Epithelial cell of esophagus (primary cell): ENCODE results near the gene PABPN1.

ENCODE experiments used
- DNase-seq: peaks from one replicate; pipeline ENCODE4 v3.0.0; 2010; ENCODE audit warnings: low read depth
- H3K4me3 ChIP-seq: 2 replicates; pipeline ENCODE4 v1.5.1; 2011; ENCODE audit warnings: mild to moderate bottlenecking, low read length, control low read depth
- TF ChIP-seq, protein P1 (sequence below): IDR thresholded peaks from 2 replicates; pipeline ENCODE4 v1.5.1; 2011; ENCODE audit warnings: low read depth, mild to moderate bottlenecking, low read length, control low read depth, inconsistent platforms; ENCODE audit not compliant: insufficient read depth; ENCODE audit errors: missing control alignments

The PABPN1 gene

DNA sequence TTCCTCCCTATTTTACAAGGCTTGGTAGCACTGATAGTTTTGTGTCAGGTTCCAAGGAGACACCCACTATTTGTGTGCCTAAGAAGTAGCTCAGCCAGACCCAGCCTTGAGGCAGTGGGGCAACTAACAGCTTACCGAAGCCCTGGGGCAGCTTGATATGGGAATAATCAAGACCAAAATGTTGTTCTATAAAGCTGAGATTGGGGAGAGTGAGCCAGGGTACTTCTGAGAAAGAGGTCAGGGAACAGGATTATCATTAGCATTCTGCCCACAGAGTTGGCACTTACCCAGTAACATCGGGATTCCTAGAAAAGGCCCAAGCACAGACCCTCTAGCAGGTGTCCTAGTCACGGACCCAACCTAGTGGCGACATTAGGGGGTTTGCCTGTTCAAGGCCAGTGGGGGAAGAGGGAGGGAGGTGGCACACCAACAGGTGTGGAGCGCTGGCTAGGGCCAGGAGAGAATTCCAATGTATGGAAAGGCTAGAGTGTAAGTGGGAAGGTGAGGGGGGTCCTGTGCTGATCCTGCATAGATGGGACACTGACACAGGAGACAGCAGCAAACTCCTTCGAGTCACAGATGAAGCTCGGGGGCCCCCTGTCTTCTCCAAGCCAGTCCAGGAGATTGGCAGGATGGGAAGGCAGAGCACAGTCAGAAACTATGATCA, 23.5 kb upstream of the PABPN1 start:
- no peak overlapping the region for H3K4me3 ChIP-seq
- TF ChIP-seq, protein P1, sequence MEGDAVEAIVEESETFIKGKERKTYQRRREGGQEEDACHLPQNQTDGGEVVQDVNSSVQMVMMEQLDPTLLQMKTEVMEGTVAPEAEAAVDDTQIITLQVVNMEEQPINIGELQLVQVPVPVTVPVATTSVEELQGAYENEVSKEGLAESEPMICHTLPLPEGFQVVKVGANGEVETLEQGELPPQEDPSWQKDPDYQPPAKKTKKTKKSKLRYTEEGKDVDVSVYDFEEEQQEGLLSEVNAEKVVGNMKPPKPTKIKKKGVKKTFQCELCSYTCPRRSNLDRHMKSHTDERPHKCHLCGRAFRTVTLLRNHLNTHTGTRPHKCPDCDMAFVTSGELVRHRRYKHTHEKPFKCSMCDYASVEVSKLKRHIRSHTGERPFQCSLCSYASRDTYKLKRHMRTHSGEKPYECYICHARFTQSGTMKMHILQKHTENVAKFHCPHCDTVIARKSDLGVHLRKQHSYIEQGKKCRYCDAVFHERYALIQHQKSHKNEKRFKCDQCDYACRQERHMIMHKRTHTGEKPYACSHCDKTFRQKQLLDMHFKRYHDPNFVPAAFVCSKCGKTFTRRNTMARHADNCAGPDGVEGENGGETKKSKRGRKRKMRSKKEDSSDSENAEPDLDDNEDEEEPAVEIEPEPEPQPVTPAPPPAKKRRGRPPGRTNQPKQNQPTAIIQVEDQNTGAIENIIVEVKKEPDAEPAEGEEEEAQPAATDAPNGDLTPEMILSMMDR, result no peak
- no peak for DNase-seq

DNA sequence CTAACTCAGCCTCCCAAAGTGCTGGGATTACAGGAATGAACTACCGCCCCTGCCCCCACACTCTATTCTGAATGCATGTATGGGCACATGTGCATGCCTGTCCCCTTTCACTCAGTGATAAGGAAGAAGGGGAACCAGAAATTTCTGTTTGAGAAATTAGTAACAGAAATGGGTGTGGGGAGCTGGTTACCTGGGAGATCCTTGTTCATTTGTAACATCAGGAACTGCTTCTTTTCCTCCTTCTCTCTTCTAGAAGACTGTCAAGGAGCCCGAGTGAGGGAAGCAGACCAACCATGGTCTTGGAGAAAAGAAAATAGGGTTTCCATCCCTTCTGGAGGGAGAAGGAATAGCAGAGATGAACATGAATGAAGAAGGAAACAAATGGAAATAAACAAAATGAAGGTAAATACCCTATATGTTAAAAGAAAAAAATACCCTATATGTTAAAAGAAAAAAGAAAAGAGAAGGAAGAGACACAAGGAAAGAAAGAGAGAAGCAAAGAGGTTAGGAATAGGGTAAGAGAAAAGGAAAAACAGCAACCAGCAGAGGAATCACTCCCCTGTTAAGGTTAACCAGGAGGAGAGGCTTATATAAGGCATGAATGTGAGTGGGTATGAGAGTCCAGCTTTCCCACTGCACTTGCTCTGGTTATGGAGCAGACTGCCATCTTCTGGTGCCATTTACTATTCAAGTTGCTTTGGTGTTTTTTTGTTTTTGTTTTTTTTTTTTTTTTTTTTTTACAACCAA, 21.9 kb upstream of the PABPN1 start:
- TF ChIP-seq, protein P1, result peak; percentile 42
- H3K4me3 ChIP-seq, result peak overlapping the region; percentile 7
- DNase-seq, result peak; percentile 83

DNA sequence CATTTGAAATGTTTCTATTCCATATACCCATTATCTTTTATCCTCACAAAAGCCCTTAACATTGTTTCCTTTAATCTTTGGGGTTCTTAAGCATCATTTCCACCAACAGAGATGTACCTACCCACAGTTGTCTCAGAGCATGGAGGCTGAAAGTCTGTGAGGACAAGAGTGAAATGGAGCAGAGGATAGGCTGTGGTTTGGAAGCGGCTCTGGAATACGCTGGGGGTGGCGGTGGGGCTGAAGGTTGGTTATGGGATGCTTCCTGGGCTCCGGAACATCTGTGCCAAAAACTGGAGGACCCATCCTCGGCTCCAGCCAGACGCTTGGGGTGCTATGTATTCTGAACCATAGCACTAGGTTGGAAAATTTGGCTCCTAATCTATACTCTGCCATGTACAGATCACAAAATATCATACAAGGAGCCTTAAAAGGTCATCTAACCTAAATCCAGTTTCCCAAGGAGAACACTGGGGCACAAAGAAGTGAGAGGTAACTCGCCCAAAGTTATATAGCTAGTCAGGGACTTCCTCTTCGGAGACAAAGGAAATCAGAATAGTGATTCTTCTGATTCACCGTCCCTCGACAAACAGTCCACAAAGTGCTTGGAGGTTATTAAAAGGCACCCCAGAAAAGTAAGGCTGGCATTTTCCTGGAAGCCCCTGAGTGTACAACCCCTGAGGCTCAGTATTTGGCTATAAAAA, 21.1 kb upstream of the PABPN1 start:
- TF ChIP-seq, protein P1, result no peak
- DNase-seq, result no peak

DNA sequence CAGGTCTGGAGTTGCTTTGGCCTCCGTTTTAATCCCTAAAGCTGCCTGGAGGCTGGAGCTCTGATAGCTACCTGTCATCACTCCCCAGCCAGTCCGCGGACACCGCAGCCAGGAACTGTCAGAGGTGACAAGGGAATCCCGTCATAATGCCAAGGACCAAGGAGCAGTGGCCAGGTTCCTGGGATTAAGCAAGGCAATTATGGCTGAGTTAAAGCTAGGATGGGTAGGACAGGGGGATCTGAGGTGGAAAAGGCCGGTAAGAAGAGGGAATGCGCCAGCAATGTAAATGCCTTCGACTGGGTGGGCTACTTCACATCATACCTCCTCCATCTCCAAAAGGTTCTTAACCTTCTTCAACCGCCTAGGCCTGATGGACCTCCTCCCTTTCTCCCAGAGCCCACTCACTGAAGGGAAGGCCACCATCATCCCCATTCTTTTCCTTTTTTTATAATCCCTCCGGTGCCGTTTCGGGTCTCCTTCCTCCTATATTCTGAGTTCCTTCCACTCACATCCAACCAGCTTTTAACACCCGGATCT, 20.5 kb upstream of the PABPN1 start:
- TF ChIP-seq, protein P1, result no peak
- DNase-seq, result peak; percentile 56
- H3K4me3 ChIP-seq, result peak overlapping the region; percentile 74

More for the DNA sequence above, 21.1 kb upstream of the PABPN1 start:
- H3K4me3 ChIP-seq, result peak overlapping the region; percentile 74

DNA sequence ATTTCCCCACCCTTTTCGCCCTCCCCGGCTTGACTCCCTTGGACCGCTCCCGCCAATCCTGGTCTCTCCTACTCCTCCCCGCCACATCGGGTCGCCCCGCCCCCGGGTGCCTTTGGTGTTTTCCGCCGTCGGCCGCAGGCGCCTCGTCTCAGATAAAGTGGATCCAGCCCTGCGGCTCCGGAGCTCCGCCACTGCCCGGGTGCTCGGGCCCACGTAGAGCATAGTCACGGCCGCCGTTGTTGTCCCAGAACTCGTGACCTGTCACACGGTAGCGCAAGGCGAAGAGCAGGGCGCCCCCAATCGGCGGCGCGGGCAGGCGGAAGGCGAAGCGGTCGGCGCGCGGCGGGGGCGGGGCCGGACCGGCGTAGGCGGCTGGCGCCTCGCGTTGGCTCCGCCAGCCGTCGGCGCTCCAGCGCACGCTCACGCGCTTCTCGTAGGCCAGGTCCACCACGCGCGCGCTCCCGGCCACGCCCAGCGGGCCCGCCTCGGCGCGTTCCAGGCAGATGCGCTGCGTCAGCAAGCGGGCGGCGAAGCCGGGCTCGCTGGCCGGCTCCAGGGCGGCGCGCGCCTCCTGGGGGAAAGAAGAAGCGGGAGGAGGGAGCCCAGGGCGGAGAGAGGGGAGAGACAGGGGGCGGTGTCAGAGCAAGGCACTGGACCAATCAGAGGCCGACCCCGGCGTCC, 19.8 kb upstream of the PABPN1 start:
- DNase-seq, result peak; percentile 99
- TF ChIP-seq, protein P1, result peak; percentile 54
- H3K4me3 ChIP-seq, result peak overlapping the region; percentile 74

DNA sequence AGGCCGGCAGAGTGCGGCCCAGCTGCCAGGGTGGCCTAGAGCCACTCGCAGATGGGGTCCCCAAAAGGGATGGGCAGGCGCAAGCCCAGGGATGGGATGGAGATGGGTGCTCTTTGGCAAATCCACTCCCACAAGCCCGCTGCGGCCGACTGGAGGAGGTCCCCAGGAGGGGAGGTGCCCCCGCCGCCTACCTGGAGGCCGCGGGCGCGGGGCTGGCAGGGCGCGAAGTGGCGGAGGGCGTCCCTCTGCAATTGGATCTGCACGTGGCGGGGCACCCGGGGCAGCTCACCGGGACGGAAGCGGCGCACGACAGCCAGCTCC, 19.3 kb upstream of the PABPN1 start:
- H3K4me3 ChIP-seq, result peak overlapping the region; percentile 62
- TF ChIP-seq, protein P1, result no peak
- DNase-seq, result no peak
